Activated naive CD8-positive, alpha-beta T cell treated with anti-CD3 and anti-CD28 coated beads for 36 hours (primary cell): ENCODE data around the gene GALNT7. TPM values are rescaled to one million over a fixed set of nuclear protein-coding genes. Genes with fewer than 3 reads are reported as not detected.
"Not testable (repeated sequence)": the region's sequence is repeated elsewhere in the genome, so short reads cannot be mapped to it uniquely, and the experiment has no call there.

Experiments
- DNase-seq: peaks from one replicate; pipeline ENCODE4 v3.0.0; 2021
- H3K27ac Mint-ChIP-seq: one replicate; pipeline ENCODE4 v1.8.0; 2022; ENCODE audit warnings: mild to moderate bottlenecking, moderate library complexity, mixed read lengths
- H3K27me3 Mint-ChIP-seq: one replicate; pipeline ENCODE4 v1.8.0; 2022; ENCODE audit warnings: mild to moderate bottlenecking, mixed read lengths
- H3K36me3 Mint-ChIP-seq: one replicate; pipeline ENCODE4 v1.8.0; 2021; ENCODE audit warnings: mild to moderate bottlenecking, mixed read lengths
- H3K4me1 Mint-ChIP-seq: one replicate; pipeline ENCODE4 v1.8.0; 2021; ENCODE audit warnings: mixed read lengths
- H3K4me3 Mint-ChIP-seq: one replicate; pipeline ENCODE4 v1.8.0; 2022; ENCODE audit warnings: mild to moderate bottlenecking, moderate library complexity, mixed read lengths
- H3K9me3 Mint-ChIP-seq: one replicate; pipeline ENCODE4 v1.8.0; 2022; ENCODE audit warnings: mixed read lengths
- total RNA-seq, 2 experiments: library from RNA; stranded (reverse); gene quantifications; one replicate each; pipeline ENCODE4 v1.2.3, GENCODE V29; 2021

Gene GALNT7
- total RNA-seq, 2 experiments from 2014 or later: 14.3 to 14.7 TPM

DNA sequence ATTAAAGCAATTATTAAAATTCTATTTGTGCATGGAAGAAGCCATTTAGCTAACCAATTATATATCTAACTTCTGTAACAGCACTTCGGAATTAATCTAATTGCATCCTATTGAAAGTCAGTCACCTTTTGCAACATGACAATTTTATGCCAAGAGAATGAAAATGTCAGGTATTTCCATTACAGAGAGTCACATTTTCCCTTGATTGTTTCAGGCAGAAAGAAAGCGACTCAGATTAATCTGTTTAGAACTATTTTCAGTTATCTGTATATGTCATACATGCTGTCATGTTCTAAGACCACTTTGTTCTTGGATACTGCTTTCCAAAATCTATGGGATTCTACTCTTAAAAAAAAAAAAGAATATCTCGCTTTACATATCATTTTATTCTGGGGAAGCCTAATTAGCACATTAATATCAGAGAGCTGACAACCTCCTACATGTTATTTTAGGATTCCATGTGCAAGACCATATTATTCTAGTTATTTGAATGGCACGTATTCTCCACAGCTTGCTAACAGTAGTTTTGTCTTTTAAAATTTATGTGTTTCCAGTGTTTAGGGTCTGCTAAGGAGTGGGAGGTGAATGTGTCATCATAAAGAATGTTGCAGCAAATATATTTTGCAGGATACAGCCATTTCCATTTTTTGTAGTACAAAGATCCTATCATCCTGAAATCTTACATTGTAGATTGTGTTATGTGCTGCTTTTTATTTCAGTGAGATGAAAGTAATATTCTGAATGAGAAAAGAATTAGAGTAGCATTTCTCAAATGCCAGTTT, 31.7 kb downstream of the GALNT7 start:
- Mint-ChIP-seq H3K4me3 (no peak overlapping the region), H3K36me3 (peaks cover 24% of the 10 kb centered on the region), H3K27ac (no peak overlapping the region), H3K9me3 (peaks cover 15% of the 10 kb centered on the region), H3K27me3 (no peaks in the 10 kb centered on the region), H3K4me1 (peaks cover 18% of the 10 kb centered on the region)
- no peak for DNase-seq

GRCh38 chr4:173202395-173202794, 33.8 kb downstream of the GALNT7 start:
- Mint-ChIP-seq H3K4me1 (peaks cover 16% of the 10 kb centered on the region), H3K9me3 (peaks cover 15% of the 10 kb centered on the region), H3K36me3 (peaks cover 30% of the 10 kb centered on the region), H3K27ac (no peak overlapping the region), H3K4me3 (no peak overlapping the region), H3K27me3 (no peaks in the 10 kb centered on the region)
- DNase-seq: no peak

DNA sequence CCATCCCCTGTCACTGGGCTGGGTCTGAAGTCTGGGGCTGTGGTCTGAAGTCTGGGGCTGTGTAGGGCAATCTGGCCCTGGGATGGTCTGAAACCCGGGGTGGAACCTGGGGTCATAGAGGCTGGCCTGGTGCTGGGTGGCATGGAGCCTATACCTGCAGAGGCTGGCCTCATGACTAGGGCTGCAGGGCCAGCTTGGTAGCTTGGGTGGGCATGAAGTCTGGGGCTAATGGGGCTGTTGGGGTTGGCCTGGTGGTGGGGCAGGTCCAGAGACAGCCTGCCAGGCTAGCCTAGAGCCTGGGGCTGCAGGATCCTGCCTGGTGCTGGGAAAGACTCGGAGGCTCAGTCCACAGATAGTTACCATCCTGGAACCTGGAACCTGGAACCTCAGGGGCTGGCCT, 37.0 kb downstream of the GALNT7 start:
- H3K27me3 Mint-ChIP-seq: no peaks in the 10 kb centered on the region

DNA sequence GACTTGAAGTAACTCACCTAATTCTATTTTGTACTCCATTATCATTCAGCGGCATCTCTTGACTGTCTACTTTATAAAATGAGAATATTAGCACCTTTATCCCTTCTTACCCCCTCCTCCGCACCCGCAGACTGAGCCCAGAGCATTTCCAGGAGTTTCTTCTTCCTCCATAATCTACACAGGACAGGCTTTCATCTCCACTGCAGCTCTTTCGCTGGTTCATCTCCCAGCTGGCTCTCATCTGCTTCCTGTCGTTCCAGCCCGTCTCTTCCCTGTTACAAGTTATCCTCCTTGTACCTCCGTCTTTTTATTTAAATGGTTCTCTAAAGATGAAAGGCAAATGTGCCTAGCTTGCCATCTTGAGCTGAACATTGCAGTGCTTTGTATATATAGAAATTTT, 39.8 kb downstream of the GALNT7 start:
- Mint-ChIP-seq H3K4me1 (peaks cover 16% of the 10 kb centered on the region), H3K4me3 (no peak overlapping the region), H3K27ac (no peak overlapping the region), H3K27me3 (no peaks in the 10 kb centered on the region), H3K36me3 (peaks cover 22% of the 10 kb centered on the region), H3K9me3 (peaks cover 11% of the 10 kb centered on the region)
- DNase-seq: no peak

More for the DNA sequence above, 37.0 kb downstream of the GALNT7 start:
- Mint-ChIP-seq H3K27ac (no peak overlapping the region), H3K9me3 (peaks cover 15% of the 10 kb centered on the region), H3K4me1 (peaks cover 5% of the 10 kb centered on the region), H3K36me3 (peaks cover 28% of the 10 kb centered on the region), H3K4me3 (no peak overlapping the region)
- no peak for DNase-seq

DNA sequence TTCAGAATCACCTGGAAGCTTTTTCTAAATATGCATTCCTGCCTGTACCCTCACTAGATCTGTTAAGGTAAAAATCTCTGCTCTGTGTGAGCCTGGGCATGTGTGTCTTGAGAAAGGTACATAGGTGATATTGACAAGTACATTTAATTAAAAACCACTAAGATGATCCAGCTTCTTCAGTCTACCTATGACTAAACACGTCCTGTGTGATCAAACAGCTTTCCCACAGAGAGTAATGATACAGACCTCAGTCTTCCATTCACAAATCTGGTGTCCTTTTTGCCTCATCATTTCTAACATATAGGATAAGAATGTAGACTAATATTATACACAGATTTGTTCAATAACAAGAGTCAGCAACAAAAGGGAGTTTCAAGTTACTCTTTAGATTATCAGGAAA, 42.6 kb downstream of the GALNT7 start:
- DNase-seq: no peak
- Mint-ChIP-seq H3K27ac (no peak overlapping the region), H3K36me3 (peaks cover 3% of the 10 kb centered on the region), H3K9me3 (no peaks in the 10 kb centered on the region), H3K27me3 (no peaks in the 10 kb centered on the region), H3K4me3 (no peak overlapping the region), H3K4me1 (peaks cover 15% of the 10 kb centered on the region)

- Mint-ChIP-seq H3K27me3 (no peaks in the 10 kb centered on the region), H3K4me3 (no peak overlapping the region), H3K27ac (no peak overlapping the region), H3K4me1 (peaks cover 13% of the 10 kb centered on the region), H3K9me3 (no peaks in the 10 kb centered on the region), H3K36me3 (no peaks in the 10 kb centered on the region)
- DNase-seq: no peak
Observed at GRCh38 chr4:173211838-173212237, 43.2 kb downstream of the GALNT7 start.

- H3K9me3 Mint-ChIP-seq: no peaks in the 10 kb centered on the region
- H3K27ac Mint-ChIP-seq: no peak overlapping the region
- H3K4me3 Mint-ChIP-seq: no peak overlapping the region
- peaks cover 13% of the 10 kb centered on the region for H3K4me1 Mint-ChIP-seq
- no peak for DNase-seq
- no peaks in the 10 kb centered on the region for H3K27me3 Mint-ChIP-seq
- H3K36me3 Mint-ChIP-seq: no peaks in the 10 kb centered on the region
Observed at GRCh38 chr4:173212379-173212778, 43.8 kb downstream of the GALNT7 start.

GRCh38 chr4:173213296-173213695, 44.7 kb downstream of the GALNT7 start:
- H3K4me1 Mint-ChIP-seq: peaks cover 20% of the 10 kb centered on the region
- H3K9me3 Mint-ChIP-seq: no peaks in the 10 kb centered on the region
- H3K27me3 Mint-ChIP-seq: no peaks in the 10 kb centered on the region
- no peaks in the 10 kb centered on the region for H3K36me3 Mint-ChIP-seq
- no peak overlapping the region for H3K4me3 Mint-ChIP-seq
- DNase-seq: no peak
- no peak overlapping the region for H3K27ac Mint-ChIP-seq

- no peak overlapping the region for H3K27ac Mint-ChIP-seq
- DNase-seq: no peak
- H3K4me1 Mint-ChIP-seq: peaks cover 22% of the 10 kb centered on the region
- H3K4me3 Mint-ChIP-seq: no peak overlapping the region
- no peaks in the 10 kb centered on the region for H3K36me3 Mint-ChIP-seq
- no peaks in the 10 kb centered on the region for H3K9me3 Mint-ChIP-seq
- no peaks in the 10 kb centered on the region for H3K27me3 Mint-ChIP-seq
Observed at GRCh38 chr4:173214231-173214630, 45.6 kb downstream of the GALNT7 start.

DNA sequence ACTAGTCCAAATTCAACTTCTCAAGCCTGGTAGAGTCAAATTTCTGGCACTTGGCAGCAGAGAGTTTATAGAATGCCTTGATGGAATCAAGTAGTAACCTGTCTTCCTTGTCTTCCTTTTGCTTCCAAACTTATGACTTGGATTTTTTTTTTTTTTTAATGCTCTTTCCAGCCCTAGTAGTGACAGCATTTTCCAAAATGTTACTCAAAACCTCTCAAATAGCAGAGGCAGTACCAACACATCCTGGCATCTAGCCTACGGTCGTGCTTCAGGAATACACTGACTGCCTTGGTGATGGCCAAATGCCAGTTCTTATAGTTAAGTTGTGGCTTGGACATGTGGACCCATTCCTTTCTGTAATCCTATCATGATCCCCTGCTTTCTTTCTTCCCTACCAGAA, 46.0 kb downstream of the GALNT7 start:
- Mint-ChIP-seq H3K9me3 (peaks cover 2% of the 10 kb centered on the region), H3K27ac (no peak overlapping the region), H3K36me3 (no peaks in the 10 kb centered on the region), H3K4me1 (peaks cover 23% of the 10 kb centered on the region), H3K27me3 (no peaks in the 10 kb centered on the region), H3K4me3 (no peak overlapping the region)
- DNase-seq: no peak

DNA sequence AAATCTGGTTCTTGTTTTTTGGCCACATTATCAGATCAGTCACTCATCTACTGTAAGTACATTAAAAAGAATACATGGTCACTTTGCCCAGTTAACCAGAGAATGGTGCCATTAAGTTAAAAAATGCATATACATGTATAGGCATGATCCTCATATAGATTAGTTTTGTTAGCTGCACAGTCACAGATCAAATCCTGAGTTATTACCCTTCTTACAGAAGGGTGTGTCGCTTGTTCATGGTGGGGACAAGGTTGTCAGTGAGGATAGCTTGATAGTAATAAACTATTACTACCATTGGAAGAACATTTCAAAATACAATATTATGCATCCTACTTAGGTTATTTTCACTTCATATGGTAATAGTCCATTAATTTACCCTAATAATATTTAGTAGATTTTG, 48.5 kb downstream of the GALNT7 start:
- peaks cover 2% of the 10 kb centered on the region for H3K36me3 Mint-ChIP-seq
- peaks cover 4% of the 10 kb centered on the region for H3K9me3 Mint-ChIP-seq
- no peak for DNase-seq
- H3K4me1 Mint-ChIP-seq: peaks cover 17% of the 10 kb centered on the region
- H3K27me3 Mint-ChIP-seq: no peaks in the 10 kb centered on the region
- no peak overlapping the region for H3K27ac Mint-ChIP-seq
- H3K4me3 Mint-ChIP-seq: no peak overlapping the region

DNA sequence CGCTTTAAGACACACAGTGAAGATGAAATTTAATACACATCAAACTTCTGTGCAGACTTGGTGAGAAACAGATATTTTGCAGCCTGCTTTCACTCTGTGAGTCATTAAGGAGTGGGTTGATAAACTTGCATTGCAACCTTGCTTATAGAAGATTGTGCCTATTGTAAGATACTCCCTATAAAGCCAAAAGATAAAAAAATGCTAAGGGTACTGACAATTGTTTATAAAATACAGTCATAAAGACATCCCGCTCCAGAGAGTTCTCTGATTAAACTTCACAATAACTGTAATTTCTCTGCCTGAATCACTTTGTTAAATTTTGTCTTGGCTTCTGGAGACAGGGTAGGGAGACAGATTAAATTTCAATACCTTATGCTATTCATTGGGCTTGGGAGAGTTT, 49.1 kb downstream of the GALNT7 start:
- no peak for DNase-seq
- Mint-ChIP-seq H3K4me1 (peaks cover 17% of the 10 kb centered on the region), H3K27me3 (no peaks in the 10 kb centered on the region), H3K4me3 (no peak overlapping the region), H3K36me3 (peaks cover 2% of the 10 kb centered on the region), H3K27ac (no peak overlapping the region), H3K9me3 (peaks cover 4% of the 10 kb centered on the region)

DNA sequence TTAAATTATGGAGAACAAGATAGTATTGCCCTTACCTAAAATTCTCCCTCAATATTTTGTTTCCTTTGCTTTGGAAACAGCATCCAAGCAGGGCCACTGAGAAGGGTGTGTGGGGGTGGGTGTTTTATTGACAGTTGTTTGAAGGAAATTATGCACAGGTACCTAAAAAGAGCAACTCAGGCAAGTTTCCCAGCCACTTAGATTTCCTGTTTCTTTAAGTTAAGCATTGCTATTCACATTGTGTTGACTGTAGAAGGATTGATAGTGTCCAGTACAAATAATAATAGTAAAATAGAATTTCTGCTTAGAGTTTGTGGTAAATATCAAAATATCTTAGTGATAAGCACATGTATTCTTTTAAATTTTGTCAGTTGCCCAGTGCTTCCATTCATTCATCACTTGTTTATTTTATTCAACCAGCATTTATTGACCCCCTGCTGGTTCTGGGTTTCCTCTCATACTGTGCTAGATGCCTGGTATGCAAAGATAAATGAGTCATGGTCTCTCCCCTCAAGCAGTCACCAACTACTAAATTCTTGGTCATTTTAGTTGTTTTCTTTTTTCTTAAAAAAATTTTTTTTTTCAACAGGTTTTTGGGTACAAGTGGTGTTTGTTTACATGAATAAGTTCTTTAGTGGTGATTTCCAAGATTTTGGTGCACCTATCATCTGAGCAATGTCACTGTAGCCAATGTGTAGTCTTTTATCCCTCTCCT, 50.0 kb downstream of the GALNT7 start:
- Mint-ChIP-seq H3K36me3 (peaks cover 2% of the 10 kb centered on the region), H3K4me1 (peaks cover 15% of the 10 kb centered on the region), H3K4me3 (no peak overlapping the region), H3K9me3 (peaks cover 4% of the 10 kb centered on the region), H3K27ac (no peak overlapping the region), H3K27me3 (no peaks in the 10 kb centered on the region)
- DNase-seq: no peak

GRCh38 chr4:173219126-173219437, 50.5 kb downstream of the GALNT7 start:
- not testable (repeated sequence) for H3K27me3 Mint-ChIP-seq, H3K36me3 Mint-ChIP-seq, H3K27ac Mint-ChIP-seq, DNase-seq, H3K4me3 Mint-ChIP-seq, H3K9me3 Mint-ChIP-seq
- peaks cover 15% of the 10 kb centered on the region for H3K4me1 Mint-ChIP-seq

DNA sequence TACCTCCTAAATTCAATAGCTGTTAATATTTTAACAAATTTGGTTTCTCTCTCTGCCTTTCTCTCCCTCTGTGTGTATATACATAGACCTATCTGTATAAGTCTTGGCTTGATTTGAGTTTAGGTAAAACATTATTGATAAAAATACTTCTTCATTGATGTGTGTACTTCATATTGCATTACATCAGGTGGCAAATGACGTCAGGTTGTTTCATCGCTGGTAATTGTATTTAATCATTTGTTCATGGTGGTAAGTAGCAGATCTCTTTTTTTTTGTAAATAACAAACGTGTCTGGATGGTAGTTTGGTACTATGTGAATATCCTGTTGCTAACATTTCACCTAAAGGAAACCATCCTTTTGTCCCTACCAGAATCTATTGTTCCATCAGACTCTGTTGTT, 55.1 kb downstream of the GALNT7 start:
- Mint-ChIP-seq H3K9me3 (peaks cover 4% of the 10 kb centered on the region), H3K27me3 (no peaks in the 10 kb centered on the region), H3K27ac (no peak overlapping the region), H3K4me3 (no peak overlapping the region), H3K36me3 (peaks cover 4% of the 10 kb centered on the region), H3K4me1 (peaks cover 9% of the 10 kb centered on the region)
- no peak for DNase-seq

GRCh38 chr4:173226401-173226888, 57.8 kb downstream of the GALNT7 start:
- peaks cover 2% of the 10 kb centered on the region for H3K36me3 Mint-ChIP-seq
- H3K27me3 Mint-ChIP-seq: no peaks in the 10 kb centered on the region
- no peak overlapping the region for H3K27ac Mint-ChIP-seq
- peaks cover 5% of the 10 kb centered on the region for H3K4me1 Mint-ChIP-seq
- no peaks in the 10 kb centered on the region for H3K9me3 Mint-ChIP-seq
- no peak for DNase-seq
- H3K4me3 Mint-ChIP-seq: no peak overlapping the region
